CD14-positive monocyte (primary cell): ENCODE measurements around the gene MYO3B. TPM values are rescaled to one million over a fixed set of nuclear protein-coding genes. Genes with fewer than 3 reads are reported as not detected.

Experiments
- DNase-seq, 3 donors: peaks; one replicate each; pipeline ENCODE4 v3.0.0-alpha.2; 2011 to 2022
- H2AFZ ChIP-seq: 2 replicates; pipeline ENCODE4 v1.6.0; 2012; ENCODE audit warnings: mild to moderate bottlenecking, low read depth, low read length, inconsistent platforms; ENCODE audit not compliant: insufficient read depth, poor library complexity, severe bottlenecking
- H3K27ac ChIP-seq, 2 donors: 1 replicate in 1 of 2; 2 replicates in 1 of 2; pipeline ENCODE4 v1.5.1; 2012 to 2013; ENCODE audit warnings: low read length in 2 of 2, control low read depth in 1 of 2, inconsistent platforms in 1 of 2, low read depth in 1 of 2, mild to moderate bottlenecking in 1 of 2
- H3K27me3 ChIP-seq, 2 donors: one replicate each; pipeline versions ENCODE4 v1.6.0 to v1.6.1; 2011 to 2013; ENCODE audit warnings: low read length in 2 of 2; ENCODE audit not compliant: control insufficient read depth in 2 of 2, insufficient read depth in 2 of 2
- H3K36me3 ChIP-seq, 2 donors: replicated peaks in 1 of 2; 1 replicate in 1 of 2; 2 replicates in 1 of 2; pipeline versions ENCODE4 v1.5.1 to v1.6.1; 2012 to 2013; ENCODE audit warnings: low read length in 2 of 2, control low read depth in 1 of 2, inconsistent platforms in 1 of 2, mild to moderate bottlenecking in 1 of 2; ENCODE audit not compliant: insufficient read depth in 2 of 2, control insufficient read depth in 1 of 2
- H3K4me1 ChIP-seq, 2 donors: 1 replicate in 1 of 2; 2 replicates in 1 of 2; pipeline versions ENCODE4 v1.5.1 to v1.6.1; 2012 to 2013; ENCODE audit warnings: low read length in 2 of 2, control low read depth in 1 of 2, inconsistent platforms in 1 of 2, mild to moderate bottlenecking in 1 of 2, moderate library complexity in 1 of 2; ENCODE audit not compliant: insufficient read depth in 2 of 2, control insufficient read depth in 1 of 2
- H3K4me2 ChIP-seq: replicated peaks from 2 replicates; pipeline ENCODE3; 2012; ENCODE audit warnings: low read length, moderate library complexity, mild to moderate bottlenecking; ENCODE audit not compliant: poor library complexity, severe bottlenecking; ENCODE audit errors: extremely low read depth
- H3K4me3 ChIP-seq, 3 experiments: fragments of 200-600 bp in 1 of 3; sonication (generic) in 1 of 3; replicated peaks in 1 of 3; 1 replicate in 2 of 3; 2 replicates in 1 of 3; pipeline ENCODE4 v1.5.1; 2011 to 2013; ENCODE audit warnings: low read length in 3 of 3, mild to moderate bottlenecking in 3 of 3, control low read depth in 2 of 3, low read depth in 2 of 3, inconsistent platforms in 1 of 3, moderate library complexity in 1 of 3
- H3K79me2 ChIP-seq: 2 replicates; pipeline ENCODE4 v1.6.0; 2012; ENCODE audit warnings: mild to moderate bottlenecking, control low read depth, inconsistent platforms, low read length, moderate library complexity; ENCODE audit not compliant: insufficient read depth
- H3K9ac ChIP-seq: 2 replicates; pipeline ENCODE4 v1.6.0; 2017; ENCODE audit warnings: low read length, mild to moderate bottlenecking; ENCODE audit not compliant: insufficient read depth, poor library complexity, severe bottlenecking
- H3K9me3 ChIP-seq, 2 donors: replicated peaks in 1 of 2; 1 replicate in 1 of 2; 2 replicates in 1 of 2; pipeline versions ENCODE4 v1.5.1 to v1.6.1; 2012 to 2013; ENCODE audit warnings: low read length in 2 of 2, control low read depth in 1 of 2; ENCODE audit not compliant: control insufficient read depth in 1 of 2, insufficient read depth in 1 of 2
- H4K20me1 ChIP-seq: 2 replicates; pipeline ENCODE4 v1.6.0; 2012; ENCODE audit warnings: mild to moderate bottlenecking, low read length, control low read depth, moderate library complexity; ENCODE audit not compliant: insufficient read depth
- H3K27ac Mint-ChIP-seq, 7 donors: one replicate each; pipeline ENCODE4 v1.8.0; 2020; ENCODE audit warnings: mild to moderate bottlenecking in 7 of 7, mixed read lengths in 7 of 7, moderate library complexity in 6 of 7, inconsistent platforms in 2 of 7
- H3K27me3 Mint-ChIP-seq, 3 donors: one replicate each; pipeline ENCODE4 v1.8.0; 2021 to 2022; ENCODE audit warnings: low read depth in 3 of 3, mild to moderate bottlenecking in 3 of 3, mixed read lengths in 3 of 3, moderate library complexity in 3 of 3, inconsistent platforms in 1 of 3
- H3K36me3 Mint-ChIP-seq, 2 donors: one replicate each; pipeline ENCODE4 v1.8.0; 2020; ENCODE audit warnings: mixed read lengths in 2 of 2, inconsistent platforms in 1 of 2, mild to moderate bottlenecking in 1 of 2
- H3K4me1 Mint-ChIP-seq: one replicate; pipeline ENCODE4 v1.8.0; 2020; ENCODE audit warnings: mild to moderate bottlenecking, mixed read lengths
- H3K4me3 Mint-ChIP-seq, 2 donors: one replicate each; pipeline ENCODE4 v1.8.0; 2020; ENCODE audit warnings: mild to moderate bottlenecking in 2 of 2, mixed read lengths in 2 of 2, moderate library complexity in 1 of 2
- H3K9me3 Mint-ChIP-seq, 7 donors: one replicate each; pipeline ENCODE4 v1.8.0; 2020 to 2022; ENCODE audit warnings: mixed read lengths in 7 of 7, mild to moderate bottlenecking in 6 of 7, moderate library complexity in 6 of 7, inconsistent platforms in 2 of 7
- CTCF ChIP-seq: fragments of 200-600 bp; IDR thresholded peaks from one replicate; pipeline ENCODE4 v1.8.0; 2022; ENCODE audit warnings: antibody characterized with exemption, mild to moderate bottlenecking
- WGBS: methylation state at CpG from one replicate; pipeline ENCODE4 v1.1.5; 2013; ENCODE audit warnings: missing lambda C conversion rate; ENCODE audit not compliant: insufficient coverage; 5-methylcytosine and 5-hydroxymethylcytosine counted together
- intact Hi-C, 2 donors: fragments of 100-400 bp; cut with micrococcal nuclease; formaldehyde crosslinking; loops; one replicate each; pipeline versions ENCODE4 v1.15.0 to v1.15.1; 2023
- polyA plus RNA-seq, 3 donors: library from polyadenylated mRNA; depleted of rRNA in 1 of 3; unstranded in 2 of 3; stranded (reverse) in 1 of 3; fragments of 300-500 nt in 2 of 3; fragments of >200 nt in 1 of 3; fragmentation: Illumina TruSeq in 2 of 3; gene quantifications; 1 replicate in 2 of 3; 2 replicates in 1 of 3; pipeline ENCODE4 v1.2.3, GENCODE V29; 2012 to 2021

The MYO3B gene
- polyA plus RNA-seq, 3 donors: not detected

GRCh38 chr2:170339322-170339721 lies 161.4 kb downstream of the MYO3B start:
- H3K9me3 Mint-ChIP-seq: no peaks in the 10 kb centered on the region
- 76% methylated on average over 4 of the region's 7 CpGs for WGBS
- H2AFZ ChIP-seq: no peak overlapping the region
- intact Hi-C loops: no loop called here
- no peak overlapping the region for H3K27ac ChIP-seq
- H3K27me3 Mint-ChIP-seq: peaks cover 2 to 7% (median 5%) of the 10 kb centered on the region in 3 donors
- no peak overlapping the region for H3K4me2 ChIP-seq
- no peaks in the 10 kb centered on the region for H3K4me1 ChIP-seq
- H3K4me3 ChIP-seq: no peak overlapping the region
- no peaks in the 10 kb centered on the region for H3K4me1 Mint-ChIP-seq
- TF ChIP-seq CTCF: no peak
- H3K4me3 Mint-ChIP-seq: no peak overlapping the region
- no peak overlapping the region for H3K9ac ChIP-seq
- no peaks in the 10 kb centered on the region for H4K20me1 ChIP-seq
- no peak for DNase-seq
- no peaks in the 10 kb centered on the region for H3K79me2 ChIP-seq
- no peaks in the 10 kb centered on the region for H3K36me3 ChIP-seq
- H3K36me3 Mint-ChIP-seq: no peaks in the 10 kb centered on the region
- no peaks in the 10 kb centered on the region for H3K9me3 ChIP-seq
- no peaks in the 10 kb centered on the region for H3K27me3 ChIP-seq
- H3K27ac Mint-ChIP-seq: no peak overlapping the region

GRCh38 chr2:170339750-170340692 lies 162.1 kb downstream of the MYO3B start:
- H3K79me2 ChIP-seq: no peaks in the 10 kb centered on the region
- Mint-ChIP-seq H3K4me1 (no peaks in the 10 kb centered on the region), H3K4me3 (no peak overlapping the region), H3K27ac (no peak overlapping the region), H3K9me3 (no peaks in the 10 kb centered on the region), H3K36me3 (no peaks in the 10 kb centered on the region), H3K27me3 (peaks cover 2 to 5% (median 5%) of the 10 kb centered on the region in 3 donors)
- no peaks in the 10 kb centered on the region for H3K27me3 ChIP-seq
- H3K27ac ChIP-seq: no peak overlapping the region
- WGBS: no CpG with 5 or more reads among the region's 5 CpGs
- H3K4me1 ChIP-seq: no peaks in the 10 kb centered on the region
- no peak overlapping the region for H3K4me2 ChIP-seq
- no peak for DNase-seq
- intact Hi-C loops: no loop called here
- no peaks in the 10 kb centered on the region for H4K20me1 ChIP-seq
- no peak for TF ChIP-seq CTCF
- H2AFZ ChIP-seq: no peak overlapping the region
- H3K9me3 ChIP-seq: no peaks in the 10 kb centered on the region
- no peaks in the 10 kb centered on the region for H3K36me3 ChIP-seq
- no peak overlapping the region for H3K9ac ChIP-seq
- H3K4me3 ChIP-seq: no peak overlapping the region
